NCI-H2196 (cell line): ENCODE results near the gene APBB2.

Experiments
- DNase-seq: peaks from one replicate; lab custom pipeline; 2025; ENCODE audit not compliant: unreplicated experiment; lab: John Stamatoyannopoulos, UW

Gene APBB2

GRCh38 chr4:41214136-41214824 lies at the start of gene APBB2:
APBB2 (minus strand) TSS chr4:41214542; CDS start chr4:41033254, 181,288 bp downstream.
- peak; percentile 97 for DNase-seq

- DNase-seq: no peak
Observed at GRCh38 chr4:41262198-41262597, 47.9 kb upstream of the APBB2 start.

GRCh38 chr4:41260116-41260733 lies 45.9 kb upstream of the APBB2 start:
- DNase-seq: no peak

GRCh38 chr4:41258783-41259182 lies 44.4 kb upstream of the APBB2 start:
- peak; percentile 66 for DNase-seq

- no peak for DNase-seq
Observed at GRCh38 chr4:41257906-41258305, 43.6 kb upstream of the APBB2 start.

GRCh38 chr4:41257257-41257901 lies 43.0 kb upstream of the APBB2 start:
- peak; percentile 78 for DNase-seq

- DNase-seq: peak; percentile 87
Observed at GRCh38 chr4:41256740-41257256, 42.5 kb upstream of the APBB2 start, which contains the start of gene UCHL1. UCHL1 (plus strand) TSS chr4:41256928; CDS start chr4:41256977, 49 bp downstream.

GRCh38 chr4:41256131-41256739 lies 41.9 kb upstream of the APBB2 start:
- DNase-seq: no peak

- no peak for DNase-seq
Observed at GRCh38 chr4:41245983-41246382, 31.6 kb upstream of the APBB2 start.

GRCh38 chr4:41241919-41242318 lies 27.6 kb upstream of the APBB2 start:
- no peak for DNase-seq

- DNase-seq: no peak
Observed at GRCh38 chr4:41236508-41236907, 22.2 kb upstream of the APBB2 start.

GRCh38 chr4:41236032-41236431 lies 21.7 kb upstream of the APBB2 start:
- DNase-seq: no peak

- no peak for DNase-seq
Observed at GRCh38 chr4:41232856-41233255, 18.5 kb upstream of the APBB2 start.

- no peak for DNase-seq
Observed at GRCh38 chr4:41232406-41232805, 18.1 kb upstream of the APBB2 start.

- DNase-seq: no peak
Observed at GRCh38 chr4:41227902-41228301, 13.6 kb upstream of the APBB2 start.

GRCh38 chr4:41221850-41222645 lies 7.7 kb upstream of the APBB2 start:
- DNase-seq: no peak

GRCh38 chr4:41219421-41219950 lies 5.1 kb upstream of the APBB2 start:
- DNase-seq: no peak

GRCh38 chr4:41218703-41219102 lies 4.4 kb upstream of the APBB2 start:
- DNase-seq: no peak

- peak; percentile 6 for DNase-seq
Observed at GRCh38 chr4:41217374-41217773, 3.0 kb upstream of the APBB2 start.

GRCh38 chr4:41217020-41217333 lies 2.6 kb upstream of the APBB2 start:
- DNase-seq: no peak
